HG03354 (cell line): ENCODE measurements around the gene PARD6G.

ENCODE experiments used
- ATAC-seq: cut with Tn5 transposase; IDR thresholded peaks from one replicate; pipeline ENCODE4 v1.9.1; 2021; ENCODE audit warnings: mild to moderate bottlenecking; ENCODE audit not compliant: unreplicated experiment, poor library complexity, severe bottlenecking

PARD6G gene

DNA sequence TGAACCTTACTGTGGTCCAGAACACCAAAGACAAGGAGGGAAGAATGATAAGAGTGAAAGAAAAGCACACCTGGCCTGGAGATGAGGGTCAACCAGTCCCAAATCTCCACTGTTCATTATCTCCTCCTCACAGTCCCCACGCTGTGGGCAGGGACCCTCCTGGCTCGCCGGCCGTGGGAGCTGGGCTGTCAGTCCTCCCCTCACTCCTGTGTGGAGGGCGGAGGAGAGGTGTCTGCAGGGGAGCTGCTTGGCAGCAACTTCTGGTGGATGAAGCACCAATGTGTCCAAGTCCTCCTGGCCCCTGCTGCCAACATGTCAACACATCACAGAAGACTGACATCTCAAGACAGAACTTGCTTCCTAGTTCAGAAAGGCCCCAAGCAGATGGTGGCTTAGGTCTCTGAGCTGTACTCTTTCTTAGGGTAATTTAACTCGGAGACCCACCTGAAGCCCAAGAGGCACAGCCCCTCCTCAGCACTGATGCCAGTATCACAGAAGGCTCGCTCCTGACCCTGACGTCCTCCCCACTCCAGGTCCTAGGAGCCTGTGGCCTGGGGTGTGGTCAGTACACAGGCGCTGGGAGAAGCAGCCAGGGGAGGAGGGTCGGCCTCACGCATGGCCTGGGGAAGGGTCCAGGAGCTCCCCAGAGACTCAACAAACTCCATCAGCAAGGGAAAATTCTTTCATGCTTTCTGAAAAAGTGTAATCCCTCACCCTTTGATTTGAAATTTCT lies 54.5 kb downstream of the PARD6G start:
- no peak for ATAC-seq

DNA sequence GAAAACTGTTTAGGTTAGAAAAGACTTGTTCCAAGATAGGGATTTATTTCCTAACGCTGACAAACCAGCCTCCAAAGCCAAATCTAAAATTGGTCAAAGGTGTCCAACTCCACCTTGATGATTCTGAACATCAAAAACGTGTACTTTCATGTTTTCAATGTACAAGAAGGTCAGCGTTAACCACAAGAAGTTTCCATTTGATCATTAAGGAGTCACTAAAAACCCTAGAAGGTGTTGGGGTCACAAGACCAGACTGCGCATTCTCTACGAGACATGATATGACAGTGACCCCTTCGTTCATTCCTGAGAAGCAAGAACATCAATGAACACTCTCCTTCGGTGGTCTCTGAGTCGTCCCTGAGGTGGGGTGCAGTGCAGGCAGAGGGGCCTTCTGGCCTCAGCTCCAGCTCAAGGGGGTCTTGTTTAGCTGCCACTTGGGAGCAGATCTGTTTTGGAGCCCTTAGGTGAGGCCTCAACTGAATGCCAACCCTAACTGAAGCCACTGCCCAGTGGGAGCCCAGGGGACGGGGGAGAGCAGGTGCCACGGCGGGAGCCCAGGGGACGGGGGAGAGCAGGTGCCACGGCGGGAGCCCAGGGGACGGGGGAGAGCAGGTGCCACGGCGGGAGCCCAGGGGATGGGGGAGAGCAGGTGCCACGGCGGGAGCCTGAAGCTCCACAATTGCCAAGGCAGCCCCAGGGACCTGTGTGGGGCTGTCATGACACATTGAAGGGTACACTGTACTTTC lies 55.2 kb downstream of the PARD6G start:
- no peak for ATAC-seq

DNA sequence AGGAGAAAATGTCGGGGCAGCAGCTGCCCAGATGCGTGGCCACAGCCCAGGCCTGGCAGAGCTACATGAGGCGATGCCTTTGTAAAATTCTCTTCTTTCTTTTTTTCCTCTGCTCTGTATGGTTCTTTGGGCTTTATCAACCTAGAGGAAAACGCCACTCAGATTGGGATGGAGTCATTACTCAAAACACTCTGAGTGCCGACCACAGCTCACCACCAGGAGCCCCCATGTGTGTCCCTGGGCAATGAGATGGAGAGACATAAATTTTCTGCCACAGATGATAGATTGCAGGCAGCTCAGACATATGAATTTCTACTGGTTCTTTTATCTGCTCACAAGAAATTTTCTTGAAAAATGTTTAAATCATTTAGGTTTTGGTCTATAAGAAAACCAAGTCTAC lies 56.0 kb downstream of the PARD6G start:
- no peak for ATAC-seq

DNA sequence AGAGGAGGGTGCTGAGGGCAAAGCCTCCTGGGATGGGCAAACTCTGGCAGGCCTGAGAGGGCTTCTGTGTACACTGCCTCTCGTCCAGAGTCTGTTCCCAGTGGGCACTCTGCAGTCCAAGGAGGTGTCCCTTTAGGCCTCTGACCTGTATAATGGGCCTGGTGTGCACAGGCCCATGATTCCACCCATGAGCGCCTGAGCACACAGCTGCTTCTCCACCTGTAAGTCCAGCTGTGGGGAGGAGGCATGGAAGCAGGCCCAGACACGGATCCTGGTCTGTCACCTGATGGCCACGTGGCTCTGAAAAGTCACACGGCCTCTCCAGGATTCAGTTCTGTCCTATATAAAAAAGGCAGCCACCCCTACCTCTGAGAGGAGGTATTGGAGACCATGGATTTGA lies 57.0 kb downstream of the PARD6G start:
- no peak for ATAC-seq

DNA sequence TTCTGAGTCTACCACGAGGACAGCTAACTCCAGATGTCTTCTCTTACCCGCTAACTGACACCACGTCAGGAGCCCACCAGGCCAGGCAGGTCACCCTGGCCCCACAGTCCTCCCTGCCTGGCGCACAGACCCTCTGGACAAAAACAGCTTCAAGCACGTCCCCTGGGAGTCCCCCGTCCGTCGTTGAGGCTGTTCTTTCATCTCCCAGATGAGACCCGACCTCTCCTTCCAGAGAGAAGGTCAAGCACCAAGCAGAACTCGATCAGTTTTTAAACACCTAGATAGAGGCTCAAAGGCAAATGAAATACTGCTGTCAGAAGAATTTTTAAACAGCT lies 57.8 kb downstream of the PARD6G start:
- no peak for ATAC-seq

DNA sequence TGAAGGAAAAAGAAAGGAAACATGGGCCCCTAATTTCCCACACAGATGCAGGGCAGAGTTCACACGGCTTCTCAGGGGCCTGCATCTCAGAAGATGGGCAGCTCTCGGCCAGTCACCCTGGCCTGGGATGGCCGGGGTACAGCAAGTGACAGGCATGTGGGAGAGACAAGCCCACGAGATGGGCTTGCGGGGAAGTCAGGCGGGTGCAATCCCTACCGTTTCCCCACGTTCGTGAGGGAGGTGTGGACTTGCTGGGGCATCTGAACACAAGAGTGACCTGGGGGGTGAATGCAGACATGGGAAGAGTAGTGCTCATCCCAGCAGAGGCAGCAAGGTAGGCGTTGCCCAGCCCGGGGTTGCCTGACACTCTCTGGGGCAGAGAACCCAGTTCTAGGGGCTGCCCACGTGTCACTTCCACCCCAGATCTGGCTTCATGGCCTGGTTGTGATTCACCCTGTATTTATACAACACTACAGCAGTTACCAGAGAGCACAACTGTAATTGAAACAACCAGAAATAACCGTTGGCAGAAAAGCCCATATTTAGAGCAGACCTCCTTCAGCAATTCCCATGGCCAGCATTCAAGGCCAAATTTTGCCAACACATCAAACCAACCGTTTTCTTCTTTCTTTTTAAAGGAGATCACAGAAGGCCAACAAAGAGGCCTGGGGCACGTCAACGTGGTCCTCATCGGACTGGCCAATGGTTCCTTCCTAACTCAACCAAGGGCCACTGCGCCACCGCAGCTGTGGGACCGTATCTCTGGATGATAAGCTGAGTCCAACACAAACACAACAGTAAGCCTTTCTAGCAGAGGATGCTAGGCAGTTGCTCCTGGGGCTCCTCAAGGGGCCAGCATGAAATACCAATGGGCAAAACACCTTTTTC lies 58.4 kb downstream of the PARD6G start:
- ATAC-seq = no peak

DNA sequence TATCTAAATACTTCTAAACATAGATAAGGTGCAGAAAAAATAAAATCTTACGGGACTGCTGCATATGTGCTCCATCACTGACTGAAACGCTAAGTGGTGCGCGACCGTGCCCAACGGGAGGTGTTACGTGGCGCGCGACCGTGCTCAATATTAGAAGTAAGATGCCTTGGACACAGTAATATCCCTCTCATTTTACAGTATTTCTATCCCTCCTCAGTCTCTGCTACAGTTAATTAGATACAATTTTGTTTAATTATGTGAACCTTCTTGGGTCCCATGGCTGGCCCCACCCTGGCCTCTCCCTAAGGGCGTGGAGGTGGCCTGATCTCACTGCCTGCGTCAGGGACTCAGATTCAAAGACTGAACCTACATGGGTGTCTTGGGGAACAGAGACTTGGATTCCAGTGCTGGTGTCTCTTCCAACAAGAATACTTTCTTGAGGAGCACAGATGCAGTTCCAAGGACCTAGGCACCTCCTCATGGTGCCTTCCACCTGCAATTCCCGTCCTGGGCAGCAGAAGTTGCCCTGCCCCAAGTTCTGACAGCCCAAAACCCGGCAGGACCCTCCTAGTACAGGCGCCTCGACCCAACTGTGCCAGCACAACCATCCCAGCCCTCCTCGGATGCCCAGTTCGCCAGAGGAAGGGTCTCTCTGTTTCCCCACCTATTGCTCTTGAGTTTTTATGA lies 59.2 kb downstream of the PARD6G start:
- ATAC-seq = no peak

DNA sequence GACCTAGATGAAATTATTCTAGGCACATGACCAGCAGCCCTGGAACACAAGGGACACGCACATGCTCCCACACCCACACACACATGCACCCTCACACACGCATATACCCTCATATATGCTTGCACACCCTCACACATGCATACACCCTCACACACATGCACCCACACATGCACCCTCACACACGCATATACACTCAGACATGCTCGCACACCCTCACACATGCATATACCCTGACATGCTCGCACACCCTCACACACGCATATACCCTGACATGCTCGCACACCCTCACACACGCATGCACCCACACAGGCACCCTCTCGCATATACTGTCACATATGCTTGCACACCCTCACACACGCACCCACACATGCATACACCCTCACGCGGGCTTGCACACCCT lies 61.8 kb downstream of the PARD6G start:
- no peak for ATAC-seq

DNA sequence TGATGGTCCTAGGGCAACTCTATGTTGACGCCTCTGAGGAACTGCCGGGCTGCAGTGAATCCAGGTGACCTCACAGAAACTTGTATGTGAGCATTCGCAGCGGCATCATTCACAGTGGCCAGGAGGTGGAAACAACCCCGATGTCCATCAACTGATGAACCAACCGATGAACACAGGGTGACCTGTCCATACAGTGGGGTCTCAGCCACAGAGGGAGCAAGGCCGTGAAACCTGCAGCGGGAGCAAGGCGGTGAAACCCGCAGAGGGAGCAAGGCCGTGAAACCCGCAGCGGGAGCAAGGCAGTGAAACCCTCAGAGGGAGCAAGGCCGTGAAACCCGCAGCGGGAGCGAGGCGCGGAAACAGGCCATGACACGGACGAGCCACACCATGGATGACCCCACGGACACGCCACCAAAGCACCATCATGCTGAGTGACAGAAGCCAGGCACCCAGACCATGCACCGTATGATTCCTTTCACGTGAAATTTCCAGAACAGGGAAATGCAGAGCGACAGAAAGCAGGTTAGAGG lies 63.0 kb downstream of the PARD6G start:
- ATAC-seq = no peak

DNA sequence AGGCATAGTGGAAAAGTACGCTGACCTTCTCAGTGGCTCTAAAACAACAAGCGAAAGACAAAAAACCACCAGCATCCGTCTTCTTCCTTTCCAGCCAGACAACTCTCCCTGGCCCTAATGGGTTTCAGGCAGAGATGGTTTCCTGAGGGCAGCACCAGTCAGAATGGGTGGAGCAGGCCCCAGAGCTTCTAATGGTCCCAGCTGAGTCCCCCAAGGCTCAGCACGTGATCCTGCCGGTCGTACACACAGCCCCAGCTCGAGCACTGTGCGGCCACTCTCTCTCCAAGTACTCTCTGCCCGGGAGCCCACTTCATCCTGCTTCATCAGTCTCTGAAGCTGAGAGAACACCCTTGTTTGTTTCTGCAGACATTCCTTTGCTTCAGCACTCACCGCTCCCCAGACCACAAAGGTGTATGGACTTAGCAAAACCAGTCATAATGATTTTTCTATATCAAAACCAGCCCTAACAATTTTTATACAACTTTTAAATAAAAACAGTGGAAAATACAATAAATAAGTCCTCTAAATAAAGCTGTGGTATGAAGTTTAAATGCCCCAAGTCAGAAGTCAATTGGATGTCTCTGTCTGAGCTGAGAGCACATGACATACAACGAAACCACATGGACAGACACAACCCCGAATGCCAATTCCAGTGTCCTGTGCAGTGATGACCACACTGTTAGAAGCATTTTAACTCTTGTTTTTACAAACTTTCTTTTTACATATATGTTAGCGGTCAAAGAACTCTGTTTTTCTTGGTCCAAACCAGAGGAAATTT lies 63.9 kb downstream of the PARD6G start:
- ATAC-seq = no peak

DNA sequence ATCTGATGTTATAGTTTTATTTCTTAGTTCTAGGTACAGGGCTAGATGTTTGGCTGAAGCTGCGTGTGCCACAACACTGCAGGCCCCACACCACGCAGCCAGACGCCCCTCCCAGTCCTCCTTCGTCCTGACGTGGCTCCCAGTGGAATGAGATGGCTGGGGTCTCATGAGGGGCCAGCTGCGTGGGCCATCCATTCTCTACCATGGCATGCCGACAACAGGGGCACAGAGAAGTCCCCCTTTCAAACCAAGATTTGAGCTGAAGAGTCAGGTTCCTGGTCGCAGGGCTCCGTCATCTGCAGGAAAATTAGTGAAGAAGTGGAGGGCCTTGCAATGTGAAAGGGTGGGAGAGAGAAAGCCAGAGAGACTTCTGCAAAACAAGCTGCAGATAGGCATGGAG lies 64.5 kb downstream of the PARD6G start:
- ATAC-seq = no peak

DNA sequence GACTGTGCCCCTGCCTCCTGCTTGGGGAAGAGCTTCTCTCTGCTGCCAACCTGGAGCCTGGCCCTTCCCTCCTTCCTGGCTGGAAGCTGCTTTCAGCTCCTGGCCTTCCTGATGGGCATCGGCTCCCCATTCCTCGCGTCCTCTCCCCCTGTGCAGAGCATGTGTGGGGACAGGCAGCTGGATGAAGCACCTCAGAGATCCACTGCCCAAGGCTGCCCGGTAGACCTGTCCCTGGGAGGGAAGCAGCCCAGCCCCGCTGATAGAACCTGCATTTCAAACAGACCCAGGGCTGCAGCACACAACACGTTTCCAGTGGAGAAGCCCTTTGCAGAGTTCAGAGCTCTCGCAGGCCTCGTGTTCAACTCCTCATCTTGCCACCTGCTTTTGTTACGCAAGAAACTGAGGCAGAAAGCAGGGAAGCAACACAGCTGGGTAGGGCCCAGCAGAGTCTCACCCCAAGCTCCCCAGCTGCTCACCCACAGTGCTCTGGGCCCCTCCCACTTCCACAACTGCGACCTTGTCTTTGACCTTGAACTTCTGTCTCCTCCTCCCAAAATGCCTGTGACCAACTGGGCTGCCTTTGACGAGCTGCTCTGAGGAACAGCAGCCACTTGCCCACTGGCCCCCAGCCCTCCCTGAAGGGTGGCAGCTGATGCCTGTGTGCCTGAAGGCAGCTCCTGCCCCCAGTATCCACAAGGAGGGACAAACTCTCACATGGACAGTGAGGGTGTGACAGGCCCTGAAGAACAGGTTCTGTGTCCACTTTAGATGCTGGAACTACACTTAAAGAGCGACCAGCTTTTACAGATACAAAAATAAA lies 65.5 kb downstream of the PARD6G start:
- no peak for ATAC-seq

DNA sequence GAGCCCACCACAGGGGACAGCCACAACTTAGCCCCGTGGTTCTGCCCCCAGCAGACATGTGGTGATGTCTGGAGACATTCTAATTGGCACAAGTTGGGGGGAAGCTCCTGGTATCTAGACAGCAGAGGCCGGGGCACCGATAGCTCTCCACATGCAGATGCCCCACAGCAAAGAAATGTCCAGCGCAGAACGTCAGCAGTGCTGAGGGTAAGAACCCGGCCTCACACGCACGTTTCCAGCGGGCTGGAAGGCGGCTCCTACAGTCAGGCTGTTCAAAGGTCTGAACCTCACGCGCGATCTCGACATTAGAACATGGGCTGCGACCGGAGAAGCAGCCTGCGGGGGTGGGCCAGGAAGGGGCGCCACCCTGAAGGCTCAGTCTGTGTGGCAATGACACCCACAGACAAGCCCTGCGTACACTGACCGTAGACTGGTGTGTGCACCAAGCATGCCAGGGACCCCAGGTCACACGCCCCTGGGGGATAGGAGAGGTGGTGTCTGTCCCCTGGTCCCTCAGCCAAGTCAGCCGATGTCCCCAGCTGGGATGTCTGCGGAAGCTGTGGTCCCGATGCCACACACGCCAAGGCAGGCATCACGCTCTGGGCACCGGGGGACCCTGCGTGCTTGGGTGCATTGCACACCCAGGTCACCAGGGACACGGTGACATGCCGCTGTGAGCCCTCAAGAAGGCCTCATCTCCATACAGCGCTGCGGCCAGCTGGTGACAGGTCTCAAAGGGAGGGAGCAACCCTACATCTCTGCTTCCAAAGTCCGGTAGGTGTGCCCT lies 66.3 kb downstream of the PARD6G start:
- ATAC-seq = no peak

DNA sequence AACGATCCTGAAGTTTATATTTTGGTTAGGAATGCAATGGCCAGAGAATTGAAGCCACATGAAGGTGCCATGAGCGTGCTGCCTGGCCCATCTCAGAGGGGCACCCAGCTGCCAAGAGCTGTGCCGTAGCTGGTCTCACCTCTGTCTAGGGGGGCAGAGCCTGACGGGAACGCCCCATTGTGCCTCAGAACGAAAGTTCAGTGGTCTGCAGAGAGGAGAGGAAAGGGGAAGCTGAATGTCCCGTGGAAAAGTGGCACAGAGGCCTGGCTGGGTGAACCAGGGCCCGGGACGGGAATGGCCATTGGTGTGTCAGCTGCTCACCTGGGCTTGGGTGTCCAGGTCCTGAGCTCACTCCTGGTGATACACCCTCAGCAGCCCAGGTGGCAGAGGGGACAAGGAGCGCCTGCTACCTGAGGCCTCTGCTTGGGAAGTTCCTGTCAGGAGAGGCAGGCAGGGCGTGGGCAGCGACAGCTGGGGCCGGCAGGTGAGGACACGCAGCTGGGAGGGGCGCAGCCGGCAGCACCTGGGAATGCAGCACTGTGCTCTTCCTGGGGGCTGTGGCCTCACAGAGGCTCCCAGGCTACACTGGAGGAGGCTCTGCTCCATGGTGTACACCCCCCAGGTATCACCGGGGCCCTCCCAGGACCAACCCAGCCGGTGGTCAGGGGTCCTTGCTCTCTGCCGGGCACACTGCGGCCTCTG lies 67.3 kb downstream of the PARD6G start:
- no peak for ATAC-seq

DNA sequence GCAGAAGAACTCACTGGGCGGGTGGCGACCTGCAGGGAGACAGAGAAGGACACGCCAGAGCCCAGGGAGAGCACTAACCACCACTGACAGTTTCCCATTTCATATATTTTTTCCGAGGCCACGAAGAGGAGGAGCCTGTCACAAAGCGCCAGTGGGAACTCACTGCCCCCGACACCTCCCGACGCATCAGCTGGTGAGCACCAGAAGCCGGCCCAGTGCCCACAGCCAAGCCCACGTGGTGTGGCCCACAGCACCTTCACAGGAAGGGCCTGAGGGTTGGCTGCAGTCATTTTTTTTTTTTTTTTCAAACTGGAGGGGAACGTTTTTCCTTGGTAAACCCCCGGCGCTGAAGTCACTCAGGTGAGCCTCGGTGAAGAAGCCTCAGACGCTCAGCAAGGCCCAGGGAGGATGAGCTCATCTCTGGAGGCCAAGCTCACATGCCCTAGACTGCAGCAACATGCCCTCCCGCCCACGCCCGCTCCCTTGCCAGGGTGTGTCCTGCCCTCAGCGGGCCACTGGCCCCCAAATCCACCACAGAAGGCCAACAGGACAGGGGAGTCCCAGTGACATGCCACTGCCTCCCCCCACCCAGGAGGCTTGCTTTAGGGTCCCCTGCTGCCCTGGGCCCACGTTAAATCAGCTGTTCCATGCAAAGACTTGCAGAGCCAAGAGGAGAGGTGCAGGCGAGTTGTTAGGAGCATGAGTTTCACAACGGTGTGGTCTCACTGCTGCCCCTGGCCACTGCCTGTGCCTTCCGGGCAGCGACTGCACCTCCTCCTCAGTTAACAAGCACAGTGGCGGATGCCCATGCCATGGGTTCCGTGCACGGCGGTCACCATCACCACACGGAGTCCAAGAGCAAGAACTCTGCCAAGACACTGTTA lies 68.1 kb downstream of the PARD6G start:
- no peak for ATAC-seq

DNA sequence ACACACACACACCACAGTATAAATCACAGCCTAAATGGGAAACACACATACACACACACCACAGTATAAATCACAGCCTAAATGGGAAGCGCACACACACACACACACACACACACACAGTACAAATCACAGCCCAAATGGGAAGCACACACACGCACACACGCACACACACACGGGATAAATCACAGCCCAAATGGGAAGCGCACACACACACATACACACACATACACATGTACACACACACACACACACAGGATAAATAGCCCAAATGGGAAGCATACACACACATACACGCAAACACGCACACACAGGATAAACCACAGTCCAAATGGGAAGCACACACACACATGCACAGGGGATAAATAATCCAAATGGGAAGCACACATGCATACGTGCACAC lies 70.2 kb downstream of the PARD6G start:
- ATAC-seq = no peak
